Kidney epithelial cell (primary cell): Measurements from ENCODE around the gene C9. TPM values are rescaled to one million over a fixed set of nuclear protein-coding genes. Genes with fewer than 3 reads are reported as not detected.

Experiments
- DNase-seq: peaks from one replicate; pipeline ENCODE4 v3.0.0-alpha.2; 2010; ENCODE audit warnings: low read depth
- H3K27me3 ChIP-seq: 2 replicates; pipeline ENCODE4 v1.6.0; 2011; ENCODE audit warnings: low read length; ENCODE audit not compliant: control insufficient read depth, insufficient read depth
- H3K36me3 ChIP-seq: 2 replicates; pipeline ENCODE4 v1.5.1; 2011; ENCODE audit warnings: low read length; ENCODE audit not compliant: control insufficient read depth, insufficient read depth
- H3K4me3 ChIP-seq: 2 replicates; pipeline ENCODE4 v1.5.1; 2011; ENCODE audit warnings: low read depth, mild to moderate bottlenecking, control low read depth, low read length
- CTCF ChIP-seq: IDR thresholded peaks from 2 replicates; pipeline ENCODE4 v1.5.1; 2011; ENCODE audit warnings: mild to moderate bottlenecking, moderate library complexity, low read length, control low read depth, inconsistent platforms; ENCODE audit not compliant: insufficient read depth, poor library complexity, severe bottlenecking
- total RNA-seq: library from RNA; depleted of rRNA; stranded (reverse); fragments of >200 nt; gene quantifications from 2 replicates; pipeline ENCODE4 v1.2.3, GENCODE V29; 2015

The C9 gene
- total RNA-seq, 1 donor from 2014 or later = not detected

GRCh38 chr5:39270225-39270848, 94.0 kb downstream of the C9 start:
- Histone ChIP-seq H3K4me3 (no peak overlapping the region), H3K27me3 (no peaks in the 10 kb centered on the region), H3K36me3 (no peaks in the 10 kb centered on the region)
- DNase-seq = no peak
- no peak for TF ChIP-seq CTCF

- no peak for DNase-seq
- Histone ChIP-seq H3K36me3 (no peaks in the 10 kb centered on the region), H3K4me3 (no peak overlapping the region), H3K27me3 (no peaks in the 10 kb centered on the region)
- no peak for TF ChIP-seq CTCF
These were observed 97.1 kb downstream of the C9 start for GRCh38 chr5:39267186-39267585.

- H3K36me3 ChIP-seq = no peaks in the 10 kb centered on the region
- H3K4me3 ChIP-seq = no peak overlapping the region
- TF ChIP-seq CTCF = no peak
- DNase-seq = no peak
- no peaks in the 10 kb centered on the region for H3K27me3 ChIP-seq
These were observed 97.9 kb downstream of the C9 start for GRCh38 chr5:39266442-39266841.

GRCh38 chr5:39264528-39264927, 99.8 kb downstream of the C9 start:
- no peak for TF ChIP-seq CTCF
- no peak overlapping the region for H3K4me3 ChIP-seq
- H3K36me3 ChIP-seq = no peaks in the 10 kb centered on the region
- H3K27me3 ChIP-seq = no peaks in the 10 kb centered on the region
- DNase-seq = no peak

- TF ChIP-seq CTCF = no peak
- DNase-seq = no peak
- H3K27me3 ChIP-seq = no peaks in the 10 kb centered on the region
- H3K4me3 ChIP-seq = no peak overlapping the region
- H3K36me3 ChIP-seq = no peaks in the 10 kb centered on the region
These were observed 101.3 kb downstream of the C9 start for GRCh38 chr5:39262981-39263380.

GRCh38 chr5:39260095-39260494, 104.2 kb downstream of the C9 start:
- TF ChIP-seq CTCF = no peak

More at GRCh38 chr5:39260095-39260494, 104.2 kb downstream of the C9 start:
- Histone ChIP-seq H3K27me3 (no peaks in the 10 kb centered on the region), H3K4me3 (no peak overlapping the region), H3K36me3 (no peaks in the 10 kb centered on the region)
- DNase-seq = no peak
